HCT116 (cell line): ENCODE measurements around the gene FNDC11. TPM values are rescaled to one million over a fixed set of nuclear protein-coding genes. Genes with fewer than 3 reads are reported as not detected.

ENCODE experiments used
- ATAC-seq: fragments of 200-7000 bp; cut with Tn5 transposase; 2 replicates; pipeline ENCODE4 v1.9.1; 2020; ENCODE audit warnings: mild to moderate bottlenecking, moderate library complexity
- BruUV-seq: library from RNA; stranded (reverse); fragments of 400-500 nt; replicated peaks from 2 replicates; lab custom pipeline; 2021; lab: Mats Ljungman, UMichigan
- CTCF ChIA-PET: fragments of 300-600 bp; sonication (Branson Sonifier 250); formaldehyde crosslinking; loops from one replicate; lab custom pipeline; 2021; ENCODE audit warnings: antibody characterized with exemption; lab: Charles Lee
- POLR2A ChIA-PET: fragments of 300-600, 350-600 bp; sonication (Branson Sonifier 250); formaldehyde crosslinking; loops from one replicate; lab custom pipeline; 2021; ENCODE audit warnings: antibody characterized with exemption; lab: Charles Lee
- RAD21 ChIA-PET, 2 experiments: fragments of 300-600 bp; sonication (Branson Sonifier 250); formaldehyde crosslinking; loops; one replicate each; lab custom pipeline; 2023; ENCODE audit warnings: low total read pairs in 2 of 2; ENCODE audit not compliant: uncharacterized antibody in 2 of 2, unreplicated experiment in 2 of 2, low non-redundant PET in 1 of 2; lab: Charles Lee
- DNase-seq: peaks from one replicate; pipeline ENCODE4 v3.0.0-alpha.2; 2010; ENCODE audit warnings: low read depth, low spot score
- H2AFZ ChIP-seq: fragments of 200-600 bp; shearing (Covaris generic), sonication (generic); 2 replicates; pipeline ENCODE4 v1.6.1; 2017; ENCODE audit warnings: low read depth, mixed run types, mixed read lengths, antibody characterized with exemption, low read length; ENCODE audit not compliant: poor library complexity, severe bottlenecking
- H3K27ac ChIP-seq: 2 replicates; pipeline ENCODE4 v1.5.1; 2012; ENCODE audit warnings: low read depth, low read length
- H3K27me3 ChIP-seq: fragments of 200-600 bp; sonication (generic); 2 replicates; pipeline ENCODE4 v1.6.1; 2016; ENCODE audit warnings: mixed run types, low read length, mixed read lengths; ENCODE audit not compliant: insufficient read depth
- H3K36me3 ChIP-seq, 2 experiments: fragments of 200-500 bp in 1 of 2; fragments of 200-600 bp in 1 of 2; sonication (Bioruptor generic) in 1 of 2; sonication (generic) in 1 of 2; 2 replicates each; pipeline versions ENCODE4 v1.5.1 to v1.6.1; 2014 to 2016; ENCODE audit warnings: low read length in 2 of 2, inconsistent platforms in 1 of 2, mixed read lengths in 1 of 2, mixed run types in 1 of 2; ENCODE audit not compliant: insufficient read depth in 2 of 2, control insufficient read depth in 1 of 2
- H3K4me1 ChIP-seq, 2 experiments: fragments of 200-600 bp in 1 of 2; sonication (generic) in 1 of 2; 2 replicates each; pipeline versions ENCODE4 v1.5.1 to v1.6.1; 2012 to 2017; ENCODE audit warnings: low read length in 2 of 2, inconsistent platforms in 1 of 2, mild to moderate bottlenecking in 1 of 2, mixed read lengths in 1 of 2, mixed run types in 1 of 2, moderate library complexity in 1 of 2; ENCODE audit not compliant: insufficient read depth in 2 of 2, control insufficient read depth in 1 of 2
- H3K4me2 ChIP-seq: fragments of 200-600 bp; sonication (generic); 2 replicates; pipeline ENCODE4 v1.6.1; 2017; ENCODE audit warnings: mixed run types, low read length, mixed read lengths
- H3K4me3 ChIP-seq, 2 experiments: fragments of 200-600 bp in 1 of 2; sonication (generic) in 1 of 2; replicated peaks in 1 of 2; 2 replicates each; pipeline ENCODE4 v1.5.1; 2011 to 2016; ENCODE audit warnings: low read length in 2 of 2, control low read depth in 1 of 2, low read depth in 1 of 2, mild to moderate bottlenecking in 1 of 2, mixed read lengths in 1 of 2, mixed run types in 1 of 2
- H3K79me2 ChIP-seq: fragments of 200-600 bp; sonication (generic); 2 replicates; pipeline ENCODE4 v1.6.1; 2017; ENCODE audit warnings: mild to moderate bottlenecking, mixed run types, low read length, moderate library complexity, mixed read lengths; ENCODE audit not compliant: insufficient read depth
- H3K9ac ChIP-seq: fragments of 200-600 bp; sonication (generic); 2 replicates; pipeline ENCODE4 v1.6.1; 2016; ENCODE audit warnings: low read length, mixed read lengths
- H3K9me2 ChIP-seq: fragments of 200-600 bp; sonication (generic), shearing (Covaris generic); 2 replicates; pipeline ENCODE4 v1.6.1; 2017; ENCODE audit warnings: mixed run types, mild to moderate bottlenecking, moderate library complexity; ENCODE audit not compliant: insufficient read depth
- H3K9me3 ChIP-seq, 2 experiments: fragments of 200-500 bp in 1 of 2; fragments of 200-600 bp in 1 of 2; sonication (Bioruptor generic) in 1 of 2; sonication (generic) in 1 of 2; 2 replicates each; pipeline ENCODE4 v1.6.1; 2014 to 2017; ENCODE audit warnings: low read length in 2 of 2, mixed read lengths in 2 of 2, inconsistent platforms in 1 of 2, low read depth in 1 of 2, mild to moderate bottlenecking in 1 of 2, mixed run types in 1 of 2, moderate library complexity in 1 of 2; ENCODE audit not compliant: control insufficient read depth in 1 of 2, insufficient read depth in 1 of 2
- H4K20me1 ChIP-seq: fragments of 200-600 bp; sonication (generic), shearing (Covaris generic); 2 replicates; pipeline ENCODE4 v1.6.1; 2017; ENCODE audit warnings: mixed run types, mild to moderate bottlenecking, moderate library complexity; ENCODE audit not compliant: insufficient read depth
- CBX3 ChIP-seq: IDR thresholded peaks from 2 replicates; pipeline ENCODE4 v1.6.1; 2012; ENCODE audit warnings: low read depth
- ELF1 ChIP-seq: IDR thresholded peaks from 2 replicates; pipeline ENCODE4 v1.6.1; 2012; ENCODE audit warnings: low read depth, borderline replicate concordance
- EZH2 ChIP-seq: fragments of 200-600 bp; sonication (generic); IDR thresholded peaks from 2 replicates; pipeline ENCODE4 v1.6.1; 2017; ENCODE audit warnings: antibody characterized with exemption, mixed run types
- EZH2phosphoT487 ChIP-seq: fragments of 200-600 bp; IDR thresholded peaks from 2 replicates; pipeline ENCODE4 v1.6.1; 2018; ENCODE audit warnings: antibody characterized with exemption, borderline replicate concordance
- JUND ChIP-seq: IDR thresholded peaks from 2 replicates; pipeline ENCODE4 v1.6.1; 2012
- RAD21 ChIP-seq: IDR thresholded peaks from 2 replicates; pipeline ENCODE4 v1.6.1; 2012; ENCODE audit warnings: low read depth, mild to moderate bottlenecking
- SRF ChIP-seq: IDR thresholded peaks from 2 replicates; pipeline ENCODE4 v1.6.1; 2012; ENCODE audit warnings: low read depth
- YY1 ChIP-seq: IDR thresholded peaks from 2 replicates; pipeline ENCODE4 v1.6.1; 2011; ENCODE audit warnings: low read length, low read depth, moderate library complexity, mild to moderate bottlenecking; ENCODE audit not compliant: insufficient replicate concordance; ENCODE audit errors: extremely low read depth
- intact Hi-C: fragments of 100-400 bp; cut with micrococcal nuclease; formaldehyde crosslinking; loops from 2 replicates; pipeline ENCODE4 v1.10.0; 2022
- total RNA-seq: library from RNA; stranded (reverse); gene quantifications from one replicate; pipeline ENCODE4 v1.2.1, GENCODE V29; 2021; ENCODE audit not compliant: unreplicated experiment
- TF ChIP-seq, protein P1 (sequence below): IDR thresholded peaks from 2 replicates; pipeline ENCODE4 v1.6.1; 2012
- TF ChIP-seq, protein P2 (sequence below), 3 experiments: fragments of 200-600 bp in 1 of 3; sonication (generic) in 1 of 3; IDR thresholded peaks in 2 of 3; conservative IDR thresholded peaks in 1 of 3; 2 replicates each; pipeline ENCODE4 v1.5.1; 2012 to 2017; ENCODE audit warnings: low read depth in 2 of 3, low read length in 2 of 3, antibody characterized with exemption in 1 of 3, borderline replicate concordance in 1 of 3, control low read depth in 1 of 3, mild to moderate bottlenecking in 1 of 3, mixed read lengths in 1 of 3, mixed run types in 1 of 3, moderate library complexity in 1 of 3; ENCODE audit not compliant: insufficient read depth in 1 of 3
- TF ChIP-seq, protein P3 (sequence below): IDR thresholded peaks from 2 replicates; pipeline ENCODE4 v1.6.1; 2012
- TF ChIP-seq, protein P4 (sequence below): IDR thresholded peaks from 2 replicates; pipeline ENCODE4 v1.6.1; 2012; ENCODE audit warnings: low read depth

Gene FNDC11
- total RNA-seq, 1 experiment from 2014 or later, result 5.5 TPM

DNA sequence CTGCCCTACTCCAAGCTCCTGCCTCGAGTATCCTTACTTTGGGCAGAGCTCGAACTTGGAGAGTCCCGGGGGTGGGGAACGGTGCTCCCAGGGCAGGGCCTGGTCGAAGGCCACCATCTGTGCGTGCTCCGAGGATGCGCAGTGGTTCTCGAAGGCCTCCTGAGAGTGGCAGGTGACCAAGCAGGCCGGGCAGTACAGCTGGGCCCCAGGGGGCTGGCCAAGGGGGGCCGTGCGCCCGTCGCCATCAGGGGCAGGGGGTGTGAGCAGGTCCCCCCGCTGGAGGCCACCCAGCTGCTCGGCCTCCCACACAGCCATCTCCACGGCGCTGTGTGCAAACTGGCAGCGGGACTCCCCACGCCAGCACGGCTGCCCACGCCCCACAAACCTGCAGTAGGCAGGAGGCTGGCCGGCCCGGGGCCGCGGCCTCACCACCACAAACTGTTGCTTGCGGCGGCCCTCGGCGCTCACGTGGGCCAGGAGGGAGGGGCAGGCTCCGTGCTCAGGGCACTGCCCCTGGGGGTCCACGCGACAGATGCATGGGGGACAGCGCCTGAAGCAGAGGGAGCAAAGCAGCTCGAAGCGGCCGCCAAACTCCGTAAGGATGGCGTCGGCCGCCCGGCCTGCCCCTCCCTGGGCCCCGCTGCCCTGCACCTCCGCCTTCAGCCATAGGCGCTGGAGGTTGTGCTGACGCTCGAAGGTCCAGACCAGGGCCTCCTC, 18.3 kb downstream of the FNDC11 start:
- ChIA-PET CTCF (interaction anchor here (0.8 to 3.0 kb wide), 3 partner anchors 34 to 402 kb away, joined by 3 to 24 read pairs (median 5); partner anchors contain the start of gene PTK6), POLR2A (interaction anchor here (0.7 kb wide), 1 partner anchor 109 kb away, joined by 6 read pairs; no protein-coding TSS in a partner anchor), RAD21 (no interaction called here)
- Histone ChIP-seq H4K20me1 (no peaks in the 10 kb centered on the region), H2AFZ (no peak overlapping the region), H3K9me2 (no peaks in the 10 kb centered on the region), H3K27ac (peak overlapping the region; percentile 10; the same call in 1 of the 2 replicates), H3K9me3 (no peaks in the 10 kb centered on the region), H3K27me3 (no peaks in the 10 kb centered on the region), H3K9ac (no peak overlapping the region), H3K4me2 (no peak overlapping the region), H3K36me3 (no peaks in the 10 kb centered on the region), H3K4me1 (peaks cover 12 to 27% of the 10 kb centered on the region in 2 experiments), H3K4me3 (no peak overlapping the region), H3K79me2 (peaks cover 4% of the 10 kb centered on the region; the same call in 1 of the 2 replicates)
- no TSS peak for BruUV-seq
- TF ChIP-seq EZH2, result no peak
- TF ChIP-seq, protein P1, sequence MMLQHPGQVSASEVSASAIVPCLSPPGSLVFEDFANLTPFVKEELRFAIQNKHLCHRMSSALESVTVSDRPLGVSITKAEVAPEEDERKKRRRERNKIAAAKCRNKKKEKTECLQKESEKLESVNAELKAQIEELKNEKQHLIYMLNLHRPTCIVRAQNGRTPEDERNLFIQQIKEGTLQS, result no peak
- TF ChIP-seq ELF1, result no peak
- TF ChIP-seq YY1, result no peak
- no peak for TF ChIP-seq CBX3
- TF ChIP-seq, protein P2, sequence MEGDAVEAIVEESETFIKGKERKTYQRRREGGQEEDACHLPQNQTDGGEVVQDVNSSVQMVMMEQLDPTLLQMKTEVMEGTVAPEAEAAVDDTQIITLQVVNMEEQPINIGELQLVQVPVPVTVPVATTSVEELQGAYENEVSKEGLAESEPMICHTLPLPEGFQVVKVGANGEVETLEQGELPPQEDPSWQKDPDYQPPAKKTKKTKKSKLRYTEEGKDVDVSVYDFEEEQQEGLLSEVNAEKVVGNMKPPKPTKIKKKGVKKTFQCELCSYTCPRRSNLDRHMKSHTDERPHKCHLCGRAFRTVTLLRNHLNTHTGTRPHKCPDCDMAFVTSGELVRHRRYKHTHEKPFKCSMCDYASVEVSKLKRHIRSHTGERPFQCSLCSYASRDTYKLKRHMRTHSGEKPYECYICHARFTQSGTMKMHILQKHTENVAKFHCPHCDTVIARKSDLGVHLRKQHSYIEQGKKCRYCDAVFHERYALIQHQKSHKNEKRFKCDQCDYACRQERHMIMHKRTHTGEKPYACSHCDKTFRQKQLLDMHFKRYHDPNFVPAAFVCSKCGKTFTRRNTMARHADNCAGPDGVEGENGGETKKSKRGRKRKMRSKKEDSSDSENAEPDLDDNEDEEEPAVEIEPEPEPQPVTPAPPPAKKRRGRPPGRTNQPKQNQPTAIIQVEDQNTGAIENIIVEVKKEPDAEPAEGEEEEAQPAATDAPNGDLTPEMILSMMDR (IDR thresholded peaks at IDR 0.05 in 2 of 3, conservative IDR thresholded peaks at IDR 0.05 in 1 of 3; ENCODE audit: borderline replicate concordance in 1 of 3, insufficient read depth in 1 of 3, low read depth in 2 of 3, low read length in 2 of 3), result no peak
- TF ChIP-seq EZH2phosphoT487, result no peak
- no peak for TF ChIP-seq JUND
- TF ChIP-seq, protein P3, sequence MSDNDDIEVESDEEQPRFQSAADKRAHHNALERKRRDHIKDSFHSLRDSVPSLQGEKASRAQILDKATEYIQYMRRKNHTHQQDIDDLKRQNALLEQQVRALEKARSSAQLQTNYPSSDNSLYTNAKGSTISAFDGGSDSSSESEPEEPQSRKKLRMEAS, result no peak
- TF ChIP-seq, protein P4, sequence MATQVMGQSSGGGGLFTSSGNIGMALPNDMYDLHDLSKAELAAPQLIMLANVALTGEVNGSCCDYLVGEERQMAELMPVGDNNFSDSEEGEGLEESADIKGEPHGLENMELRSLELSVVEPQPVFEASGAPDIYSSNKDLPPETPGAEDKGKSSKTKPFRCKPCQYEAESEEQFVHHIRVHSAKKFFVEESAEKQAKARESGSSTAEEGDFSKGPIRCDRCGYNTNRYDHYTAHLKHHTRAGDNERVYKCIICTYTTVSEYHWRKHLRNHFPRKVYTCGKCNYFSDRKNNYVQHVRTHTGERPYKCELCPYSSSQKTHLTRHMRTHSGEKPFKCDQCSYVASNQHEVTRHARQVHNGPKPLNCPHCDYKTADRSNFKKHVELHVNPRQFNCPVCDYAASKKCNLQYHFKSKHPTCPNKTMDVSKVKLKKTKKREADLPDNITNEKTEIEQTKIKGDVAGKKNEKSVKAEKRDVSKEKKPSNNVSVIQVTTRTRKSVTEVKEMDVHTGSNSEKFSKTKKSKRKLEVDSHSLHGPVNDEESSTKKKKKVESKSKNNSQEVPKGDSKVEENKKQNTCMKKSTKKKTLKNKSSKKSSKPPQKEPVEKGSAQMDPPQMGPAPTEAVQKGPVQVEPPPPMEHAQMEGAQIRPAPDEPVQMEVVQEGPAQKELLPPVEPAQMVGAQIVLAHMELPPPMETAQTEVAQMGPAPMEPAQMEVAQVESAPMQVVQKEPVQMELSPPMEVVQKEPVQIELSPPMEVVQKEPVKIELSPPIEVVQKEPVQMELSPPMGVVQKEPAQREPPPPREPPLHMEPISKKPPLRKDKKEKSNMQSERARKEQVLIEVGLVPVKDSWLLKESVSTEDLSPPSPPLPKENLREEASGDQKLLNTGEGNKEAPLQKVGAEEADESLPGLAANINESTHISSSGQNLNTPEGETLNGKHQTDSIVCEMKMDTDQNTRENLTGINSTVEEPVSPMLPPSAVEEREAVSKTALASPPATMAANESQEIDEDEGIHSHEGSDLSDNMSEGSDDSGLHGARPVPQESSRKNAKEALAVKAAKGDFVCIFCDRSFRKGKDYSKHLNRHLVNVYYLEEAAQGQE, result no peak
- TF ChIP-seq SRF, result no peak
- TF ChIP-seq RAD21, result no peak
- no peak for ATAC-seq
- intact Hi-C loops, result loop anchor here (2.0 to 10.0 kb wide), 2 partner anchors 33 to 53 kb away; partner anchors contain the start of gene GMEB2
- no peak for DNase-seq
